ENCODE results near the gene ZNF496. TPM values are rescaled to one million over a fixed set of nuclear protein-coding genes. Genes with fewer than 3 reads are reported as not detected.
"Not testable (repeated sequence)": the region's sequence is repeated elsewhere in the genome, so short reads cannot be mapped to it uniquely, and the experiment has no call there.

The ZNF496 gene
- total and polyA plus RNA-seq, 2 of the 4 experiments (the other 2 are of a cell fraction) = 11.7 to 16.2 TPM

DNA sequence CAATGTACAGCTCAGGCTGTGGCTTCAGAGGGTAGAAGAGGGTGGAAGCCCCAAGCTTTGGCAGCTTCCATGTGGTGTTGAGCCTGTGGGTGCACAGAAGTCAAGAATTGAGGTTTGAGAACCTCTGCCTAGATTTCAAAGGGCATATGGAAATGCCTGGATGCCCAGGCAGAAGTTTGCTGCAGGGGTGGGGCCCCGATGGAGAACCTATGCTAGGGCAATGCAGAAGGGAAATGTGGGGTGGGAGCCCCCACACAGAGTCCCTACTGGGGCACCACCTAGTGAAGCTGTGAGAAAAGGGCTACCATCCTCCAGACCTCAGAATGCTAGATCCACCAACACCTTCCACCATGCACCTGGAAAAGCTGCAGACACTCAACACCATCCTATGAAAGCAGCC is 34.7 kb upstream of the ZNF496 start:
- CTCF ChIA-PET = not testable (repeated sequence)

More for the DNA sequence above, 34.7 kb upstream of the ZNF496 start:
- H4K20me1 ChIP-seq (ENCODE audit: insufficient read depth, low read length); H3K9ac ChIP-seq (ENCODE audit: low read depth, low read length); H2BK15ac ChIP-seq (ENCODE audit: low read depth, low read length); H3K9me1 ChIP-seq (ENCODE audit: insufficient read depth, low read length); H3K14ac ChIP-seq (replicated peaks; ENCODE audit: low read depth, low read length); intact Hi-C loops (cut with micrococcal nuclease); H4K91ac ChIP-seq (ENCODE audit: insufficient read depth, low read depth, low read length); H3K27ac ChIP-seq (ENCODE audit: insufficient read depth, low read length); H3K23ac ChIP-seq (ENCODE audit: low read depth, low read length); H3K4ac ChIP-seq (ENCODE audit: low read depth, low read length); H3K4me2 ChIP-seq (ENCODE audit: low read depth, low read length); H3K56ac ChIP-seq (ENCODE audit: extremely low read depth, insufficient read depth, low read length); in situ Hi-C loops (cut with MboI; ENCODE audit: low sequenced_read_pairs); H2AFZ ChIP-seq (replicated peaks; ENCODE audit: low read length, poor library complexity); H3K9me3 ChIP-seq (ENCODE audit: control insufficient read depth, insufficient read depth, low read length); POLR2A ChIA-PET (ENCODE audit: unreplicated experiment); ATAC-seq (ENCODE audit: low read depth); H2BK20ac ChIP-seq (ENCODE audit: low read depth, low read length); H3K79me1 ChIP-seq (ENCODE audit: low read depth in 1 of 2, low read length in 2 of 2); H2BK5ac ChIP-seq (ENCODE audit: low read depth, low read length, poor library complexity, severe bottlenecking); H4K5ac ChIP-seq (ENCODE audit: low read depth, low read length); DNase-seq; H2BK120ac ChIP-seq (ENCODE audit: low read depth, low read length); H3K4me3 ChIP-seq (ENCODE audit: insufficient read depth, low read depth, low read length); H4K8ac ChIP-seq (ENCODE audit: low read depth in 2 of 2, low read length in 2 of 2); H3K36me3 ChIP-seq (ENCODE audit: control insufficient read depth, insufficient read depth, low read length); H2AK5ac ChIP-seq (ENCODE audit: low read depth, low read length); H3K18ac ChIP-seq (ENCODE audit: low read depth, low read length); H3K27me3 ChIP-seq (ENCODE audit: control insufficient read depth, insufficient read depth, low read length); dilution Hi-C loops (cut with HindIII; ENCODE audit: low sequenced_read_pairs, unreplicated experiment); BruUV-seq (replicated peaks); H3K4me1 ChIP-seq (ENCODE audit: control insufficient read depth, insufficient read depth, low read length); H2AK9ac ChIP-seq (replicated peaks; ENCODE audit: low read depth, low read length, poor library complexity): not testable (repeated sequence)
- WGBS, 2 experiments (ENCODE audit: extremely low coverage in 2 of 2, insufficient read length in 1 of 2) = no CpG with 5 or more reads among the region's 1 CpG
